HEK293 (cell line): Measurements from ENCODE around the gene KLHL29.

Source experiments
- KLF8 ChIP-seq: fragments of 450-650 bp; formaldehyde crosslinking; IDR thresholded peaks from 2 replicates; pipeline ENCODE4 v1.5.1; 2016; ENCODE audit warnings: missing biosample characterization, missing genetic modification characterization
- KLF9 ChIP-seq: fragments of 450-650 bp; formaldehyde crosslinking; IDR thresholded peaks from 2 replicates; pipeline ENCODE4 v1.5.1; 2016; ENCODE audit warnings: missing biosample characterization, missing genetic modification characterization, low read depth
- OVOL3 ChIP-seq: fragments of 450-650 bp; formaldehyde crosslinking; IDR thresholded peaks from 2 replicates; pipeline ENCODE4 v1.5.1; 2016; ENCODE audit warnings: missing biosample characterization, missing genetic modification characterization
- YY1 ChIP-seq: fragments of 450-650 bp; formaldehyde crosslinking; IDR thresholded peaks from 2 replicates; pipeline ENCODE4 v1.5.1; 2018; ENCODE audit warnings: missing biosample characterization, missing genetic modification characterization
- TF ChIP-seq, protein P1 (sequence below): fragments of 450-650 bp; formaldehyde crosslinking; IDR thresholded peaks from 2 replicates; pipeline ENCODE4 v1.5.1; 2016; ENCODE audit warnings: missing biosample characterization, missing genetic modification characterization
- TF ChIP-seq, protein P2 (sequence below): fragments of 450-650 bp; formaldehyde crosslinking; IDR thresholded peaks from 2 replicates; pipeline ENCODE4 v1.5.1; 2016; ENCODE audit warnings: missing biosample characterization, missing genetic modification characterization
- TF ChIP-seq, protein P3 (sequence below): fragments of 450-650 bp; formaldehyde crosslinking; conservative IDR thresholded peaks from 2 replicates; pipeline ENCODE4 v1.5.1; 2016; ENCODE audit warnings: low read depth, missing biosample characterization, missing genetic modification characterization

DNA sequence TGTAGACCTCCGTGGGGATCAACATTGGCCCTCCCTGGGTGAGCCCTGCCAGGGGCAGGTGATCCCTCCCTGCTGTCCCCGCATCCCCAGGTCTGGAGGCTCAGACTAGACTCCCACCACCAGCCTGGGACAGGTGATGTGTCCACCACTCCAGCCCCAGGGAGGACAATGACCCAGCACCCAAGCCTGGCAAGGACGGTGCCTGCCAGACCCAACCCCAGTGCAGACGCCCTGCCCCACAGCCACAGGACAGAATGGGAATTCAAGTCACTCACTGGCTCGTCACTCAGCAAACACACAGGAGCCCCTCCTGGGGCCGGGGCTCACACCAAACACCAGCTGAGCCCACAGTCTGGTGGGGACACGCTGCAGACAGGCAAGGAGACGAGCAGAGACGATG lies 302.2 kb downstream of the KLHL29 start:
- TF ChIP-seq, protein P1, sequence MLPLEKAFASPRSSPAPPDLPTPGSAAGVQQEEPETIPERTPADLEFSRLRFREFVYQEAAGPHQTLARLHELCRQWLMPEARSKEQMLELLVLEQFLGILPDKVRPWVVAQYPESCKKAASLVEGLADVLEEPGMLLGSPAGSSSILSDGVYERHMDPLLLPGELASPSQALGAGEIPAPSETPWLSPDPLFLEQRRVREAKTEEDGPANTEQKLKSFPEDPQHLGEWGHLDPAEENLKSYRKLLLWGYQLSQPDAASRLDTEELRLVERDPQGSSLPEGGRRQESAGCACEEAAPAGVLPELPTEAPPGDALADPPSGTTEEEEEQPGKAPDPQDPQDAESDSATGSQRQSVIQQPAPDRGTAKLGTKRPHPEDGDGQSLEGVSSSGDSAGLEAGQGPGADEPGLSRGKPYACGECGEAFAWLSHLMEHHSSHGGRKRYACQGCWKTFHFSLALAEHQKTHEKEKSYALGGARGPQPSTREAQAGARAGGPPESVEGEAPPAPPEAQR (tag by site-specific recombination), result no peak
- no peak for TF ChIP-seq YY1 (tag by site-specific recombination)
- TF ChIP-seq, protein P2, sequence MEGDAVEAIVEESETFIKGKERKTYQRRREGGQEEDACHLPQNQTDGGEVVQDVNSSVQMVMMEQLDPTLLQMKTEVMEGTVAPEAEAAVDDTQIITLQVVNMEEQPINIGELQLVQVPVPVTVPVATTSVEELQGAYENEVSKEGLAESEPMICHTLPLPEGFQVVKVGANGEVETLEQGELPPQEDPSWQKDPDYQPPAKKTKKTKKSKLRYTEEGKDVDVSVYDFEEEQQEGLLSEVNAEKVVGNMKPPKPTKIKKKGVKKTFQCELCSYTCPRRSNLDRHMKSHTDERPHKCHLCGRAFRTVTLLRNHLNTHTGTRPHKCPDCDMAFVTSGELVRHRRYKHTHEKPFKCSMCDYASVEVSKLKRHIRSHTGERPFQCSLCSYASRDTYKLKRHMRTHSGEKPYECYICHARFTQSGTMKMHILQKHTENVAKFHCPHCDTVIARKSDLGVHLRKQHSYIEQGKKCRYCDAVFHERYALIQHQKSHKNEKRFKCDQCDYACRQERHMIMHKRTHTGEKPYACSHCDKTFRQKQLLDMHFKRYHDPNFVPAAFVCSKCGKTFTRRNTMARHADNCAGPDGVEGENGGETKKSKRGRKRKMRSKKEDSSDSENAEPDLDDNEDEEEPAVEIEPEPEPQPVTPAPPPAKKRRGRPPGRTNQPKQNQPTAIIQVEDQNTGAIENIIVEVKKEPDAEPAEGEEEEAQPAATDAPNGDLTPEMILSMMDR (tag by site-specific recombination), result no peak
- no peak for TF ChIP-seq OVOL3 (tag by site-specific recombination)
- TF ChIP-seq, protein P3, sequence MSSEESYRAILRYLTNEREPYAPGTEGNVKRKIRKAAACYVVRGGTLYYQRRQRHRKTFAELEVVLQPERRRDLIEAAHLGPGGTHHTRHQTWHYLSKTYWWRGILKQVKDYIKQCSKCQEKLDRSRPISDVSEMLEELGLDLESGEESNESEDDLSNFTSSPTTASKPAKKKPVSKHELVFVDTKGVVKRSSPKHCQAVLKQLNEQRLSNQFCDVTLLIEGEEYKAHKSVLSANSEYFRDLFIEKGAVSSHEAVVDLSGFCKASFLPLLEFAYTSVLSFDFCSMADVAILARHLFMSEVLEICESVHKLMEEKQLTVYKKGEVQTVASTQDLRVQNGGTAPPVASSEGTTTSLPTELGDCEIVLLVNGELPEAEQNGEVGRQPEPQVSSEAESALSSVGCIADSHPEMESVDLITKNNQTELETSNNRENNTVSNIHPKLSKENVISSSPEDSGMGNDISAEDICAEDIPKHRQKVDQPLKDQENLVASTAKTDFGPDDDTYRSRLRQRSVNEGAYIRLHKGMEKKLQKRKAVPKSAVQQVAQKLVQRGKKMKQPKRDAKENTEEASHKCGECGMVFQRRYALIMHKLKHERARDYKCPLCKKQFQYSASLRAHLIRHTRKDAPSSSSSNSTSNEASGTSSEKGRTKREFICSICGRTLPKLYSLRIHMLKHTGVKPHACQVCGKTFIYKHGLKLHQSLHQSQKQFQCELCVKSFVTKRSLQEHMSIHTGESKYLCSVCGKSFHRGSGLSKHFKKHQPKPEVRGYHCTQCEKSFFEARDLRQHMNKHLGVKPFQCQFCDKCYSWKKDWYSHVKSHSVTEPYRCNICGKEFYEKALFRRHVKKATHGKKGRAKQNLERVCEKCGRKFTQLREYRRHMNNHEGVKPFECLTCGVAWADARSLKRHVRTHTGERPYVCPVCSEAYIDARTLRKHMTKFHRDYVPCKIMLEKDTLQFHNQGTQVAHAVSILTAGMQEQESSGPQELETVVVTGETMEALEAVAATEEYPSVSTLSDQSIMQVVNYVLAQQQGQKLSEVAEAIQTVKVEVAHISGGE, result no peak
- TF ChIP-seq KLF8 (tag by site-specific recombination), result no peak
- no peak for TF ChIP-seq KLF9
